GM12892 (cell line): ENCODE data around the gene DPEP2.
A peak's percentile ranks its signal among the peaks of the same experiment; 100 is the strongest.

Source experiments
- DNase-seq: peaks from one replicate; pipeline ENCODE4 v3.0.0; 2011; ENCODE audit not compliant: insufficient read length
- FAIRE-seq: peaks from 2 replicates; lab custom pipeline; 2011; peaks lifted over from hg19 to GRCh38; lab: Jason Lieb, UNC
- POLR2A ChIP-seq: IDR thresholded peaks from 2 replicates; pipeline ENCODE4 v1.6.1; 2011; ENCODE audit warnings: low read depth, low read length, control low read depth
- POLR2AphosphoS5 ChIP-seq: IDR thresholded peaks from 2 replicates; pipeline ENCODE4 v1.6.1; 2011; ENCODE audit warnings: low read depth, low read length, control low read depth
- TAF1 ChIP-seq: IDR thresholded peaks from 2 replicates; pipeline ENCODE4 v1.6.1; 2011; ENCODE audit warnings: low read depth, mild to moderate bottlenecking, control low read depth, low read length, borderline replicate concordance

Gene DPEP2

GRCh38 chr16:67968400-67969253, 30.7 kb downstream of the DPEP2 start, which contains the start of gene SLC12A4:
SLC12A4 (minus strand) TSS chr16:67968637; CDS start chr16:67968553, 84 bp downstream.
- FAIRE-seq: peak; percentile 91
- no peak for TF ChIP-seq TAF1
- TF ChIP-seq POLR2A: peak; percentile 68; the same call in 1 of the 2 replicates
- 0 out of 2 replicates have a peak, but pooled peaks have one; percentile 54 for TF ChIP-seq POLR2AphosphoS5
- DNase-seq: peak; percentile 97

DNA sequence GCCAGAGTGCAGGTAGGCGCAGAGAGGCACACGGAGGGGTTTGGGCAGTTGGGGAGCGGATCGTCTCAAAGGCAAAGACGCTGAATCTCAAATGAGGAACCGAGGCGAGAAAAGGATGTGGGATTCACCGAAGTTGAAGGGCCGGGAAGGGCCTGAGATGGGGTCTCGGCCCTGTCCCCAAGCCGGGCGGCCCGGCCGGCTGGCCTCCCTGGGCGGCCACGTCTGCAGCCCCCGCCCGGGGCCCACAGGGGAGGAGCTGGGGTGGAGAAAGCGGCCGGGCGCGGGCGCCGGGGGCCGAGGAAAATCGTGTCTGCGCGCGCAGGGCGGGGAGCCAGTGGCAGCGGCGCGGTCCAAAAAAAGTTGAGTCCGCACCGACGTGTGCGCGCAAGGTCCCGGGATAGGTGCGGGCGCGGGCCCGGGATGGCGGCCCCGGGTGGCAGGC, 31.3 kb downstream of the DPEP2 start:
- FAIRE-seq (no peak), DNase-seq (peak; percentile 62)
- TF ChIP-seq TAF1 (no peak), POLR2AphosphoS5 (no peak), POLR2A (no peak)

DNA sequence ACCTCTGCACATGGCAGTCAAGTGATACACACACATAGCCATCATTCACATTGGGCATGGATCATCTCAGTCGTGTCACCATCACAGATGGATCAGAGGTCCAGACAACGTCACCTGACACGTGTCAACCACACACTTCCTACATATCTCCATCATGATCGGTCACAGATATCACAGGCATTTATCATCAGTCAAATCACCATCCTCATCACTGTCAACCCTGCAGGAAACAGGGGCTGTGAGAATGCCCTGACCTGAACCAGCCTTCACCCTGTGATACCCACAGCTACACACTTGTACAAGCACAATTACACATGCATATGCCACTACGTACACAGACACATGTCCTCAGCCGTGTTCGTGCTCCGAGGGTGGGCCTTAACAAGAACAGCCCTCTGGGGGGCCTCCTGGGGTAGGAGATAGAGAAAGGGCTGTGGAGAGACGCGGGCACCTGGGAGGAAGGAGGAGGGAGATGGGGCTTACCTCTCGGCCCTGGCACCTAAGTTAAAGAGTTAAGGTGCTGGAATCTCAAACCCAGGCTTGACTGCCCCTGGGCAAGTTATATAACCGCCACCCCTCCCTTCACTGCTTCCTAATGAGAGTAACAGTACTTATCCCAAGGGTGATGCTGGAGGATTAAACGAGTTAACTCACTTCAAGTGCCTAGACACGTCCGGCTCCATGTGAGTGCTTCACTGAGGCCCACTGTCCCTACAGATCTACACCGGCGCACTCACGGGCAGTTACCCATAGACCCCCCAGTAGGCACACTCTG, 31.9 kb downstream of the DPEP2 start:
- FAIRE-seq: peak; percentile 80
- no peak for DNase-seq
- no peak for TF ChIP-seq POLR2AphosphoS5
- TF ChIP-seq POLR2A: 0 out of 2 replicates have a peak, but pooled peaks have one; percentile 18

- DNase-seq (no peak), FAIRE-seq (no peak)
- TF ChIP-seq POLR2A (no peak), TAF1 (no peak), POLR2AphosphoS5 (no peak; the same call in 1 of the 2 replicates)
Measured at GRCh38 chr16:67966549-67967182, 32.6 kb downstream of the DPEP2 start.

GRCh38 chr16:67965668-67966548, 33.4 kb downstream of the DPEP2 start:
- no peak for DNase-seq
- no peak for FAIRE-seq
- TF ChIP-seq POLR2AphosphoS5: no peak; the same call in 1 of the 2 replicates
- no peak for TF ChIP-seq POLR2A
- TF ChIP-seq TAF1: no peak

GRCh38 chr16:67964477-67965131, 34.7 kb downstream of the DPEP2 start:
- no peak for DNase-seq
- no peak for TF ChIP-seq TAF1
- TF ChIP-seq POLR2AphosphoS5: no peak
- no peak for TF ChIP-seq POLR2A
- peak; percentile 21 for FAIRE-seq

- DNase-seq: no peak
- no peak for FAIRE-seq
- TF ChIP-seq TAF1 (no peak), POLR2AphosphoS5 (no peak)
Measured at GRCh38 chr16:67963662-67964321, 35.5 kb downstream of the DPEP2 start.

- TF ChIP-seq POLR2A (no peak), POLR2AphosphoS5 (no peak), TAF1 (no peak)
- FAIRE-seq (no peak), DNase-seq (no peak)
Measured at GRCh38 chr16:67963292-67963661, 36.0 kb downstream of the DPEP2 start.

DNA sequence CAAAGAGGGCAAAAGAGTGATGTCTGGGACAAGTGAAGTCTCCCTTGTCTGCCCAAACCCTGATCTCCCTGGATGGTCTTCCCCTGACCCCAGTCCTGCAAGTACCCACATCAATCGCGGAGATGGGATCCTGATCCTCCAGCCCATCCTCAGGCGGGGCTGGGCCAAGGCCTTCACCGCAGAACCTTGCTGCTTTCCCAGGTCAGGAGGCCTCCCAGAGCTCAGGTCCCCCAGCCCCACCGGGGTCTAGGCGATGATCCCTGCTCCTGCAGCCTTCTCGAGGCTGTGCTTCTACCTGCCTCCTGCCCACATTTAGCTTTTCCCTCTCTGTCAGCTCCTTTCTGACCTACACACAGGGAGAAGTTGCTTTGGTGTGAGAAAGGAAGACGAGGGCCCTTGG, 37.1 kb downstream of the DPEP2 start:
- DNase-seq (no peak), FAIRE-seq (no peak)
- no peak for TF ChIP-seq POLR2A
- no peak for TF ChIP-seq TAF1
- TF ChIP-seq POLR2AphosphoS5: no peak
